ENCODE results near the gene GALNT5. TPM values are rescaled to one million over a fixed set of nuclear protein-coding genes. Genes with fewer than 3 reads are reported as not detected.
"Not testable (repeated sequence)": the region's sequence is repeated elsewhere in the genome, so short reads cannot be mapped to it uniquely, and the experiment has no call there.

Gene GALNT5
- total and polyA plus RNA-seq, 3 experiments from 2014 or later, result not detected

- Histone ChIP-seq H3K9me3 (ENCODE audit: low read length) (no peaks in the 10 kb centered on the region), H3K36me3 (ENCODE audit: insufficient read depth, low read length) (no peaks in the 10 kb centered on the region), H3K27ac (ENCODE audit: low read depth, low read length) (no peak overlapping the region), H3K4me1 (ENCODE audit: insufficient read depth, low read length) (peaks cover 44% of the 10 kb centered on the region), H3K27me3 (ENCODE audit: insufficient read depth, low read length, poor library complexity, severe bottlenecking) (no peaks in the 10 kb centered on the region), H3K4me3 (ENCODE audit: low read length) (peak overlapping the region; percentile 12)
- ChIA-PET POLR2A (interaction anchor here (0.6 to 1.0 kb wide), 3 partner anchors 105 to 566 kb away, joined by 4 to 6 read pairs (median 5); partner anchors contain the start of gene CYTIP), CTCF (interaction anchor here (0.6 to 6.1 kb wide), 33 partner anchors 10 to 251 kb away, joined by 3 to 73 read pairs (median 4); partner anchors contain the start of genes CYTIP and ERMN)
- Mint-ChIP-seq H3K4me3 (peak overlapping the region in 5 of 7 donors; percentile 22 to 82 (median 68)), H3K36me3 (peaks cover 7 to 10% (median 7%) of the 10 kb centered on the region in 3 donors), H3K4me1 (peaks cover 45 to 79% (median 64%) of the 10 kb centered on the region in 3 donors), H3K9me3 (peaks cover 0 to 2% (median 0%) of the 10 kb centered on the region in 5 donors), H3K27me3 (no peaks in the 10 kb centered on the region), H3K27ac (peak overlapping the region in 7 of 8 donors; percentile 18 to 75 (median 59))
- DNase-seq, result peak; percentile 16 to 50 (median 39)
These were observed 78.9 kb downstream of the GALNT5 start for GRCh38 chr2:157336137-157337010.

GRCh38 chr2:157337978-157338377, 80.5 kb downstream of the GALNT5 start:
- H3K9me3 ChIP-seq (ENCODE audit: low read length), result no peaks in the 10 kb centered on the region
- ChIA-PET POLR2A (no interaction called here), CTCF (interaction anchor here (1.2 to 6.1 kb wide), 9 partner anchors 9 to 144 kb away, joined by 3 to 73 read pairs (median 8); partner anchors contain the start of gene ERMN)
- peaks cover 1 to 16% (median 10%) of the 10 kb centered on the region in 5 donors for H3K9me3 Mint-ChIP-seq
- no peak overlapping the region for H3K4me3 Mint-ChIP-seq
- H3K4me3 ChIP-seq (ENCODE audit: low read length), result no peak overlapping the region
- no peak overlapping the region for H3K27ac ChIP-seq (ENCODE audit: low read depth, low read length)
- H3K36me3 ChIP-seq (ENCODE audit: insufficient read depth, low read length), result no peaks in the 10 kb centered on the region
- H3K4me1 ChIP-seq (ENCODE audit: insufficient read depth, low read length), result peaks cover 30% of the 10 kb centered on the region
- no peak overlapping the region for H3K27ac Mint-ChIP-seq
- peaks cover 32 to 63% (median 48%) of the 10 kb centered on the region in 3 donors for H3K4me1 Mint-ChIP-seq
- no peak for DNase-seq
- peaks cover 16 to 26% (median 22%) of the 10 kb centered on the region in 3 donors for H3K36me3 Mint-ChIP-seq
- no peaks in the 10 kb centered on the region for H3K27me3 Mint-ChIP-seq
- no peaks in the 10 kb centered on the region for H3K27me3 ChIP-seq (ENCODE audit: insufficient read depth, low read length, poor library complexity, severe bottlenecking)

GRCh38 chr2:157339965-157340655, 82.6 kb downstream of the GALNT5 start:
- Histone ChIP-seq H3K9me3 (ENCODE audit: low read length) (no peaks in the 10 kb centered on the region), H3K27me3 (ENCODE audit: insufficient read depth, low read length, poor library complexity, severe bottlenecking) (no peaks in the 10 kb centered on the region), H3K4me3 (ENCODE audit: low read length) (no peak overlapping the region), H3K36me3 (ENCODE audit: insufficient read depth, low read length) (no peaks in the 10 kb centered on the region), H3K27ac (ENCODE audit: low read depth, low read length) (no peak overlapping the region), H3K4me1 (ENCODE audit: insufficient read depth, low read length) (peaks cover 17% of the 10 kb centered on the region)
- DNase-seq, result no peak
- ChIA-PET POLR2A (no interaction called here), CTCF (interaction anchor here (0.9 to 6.1 kb wide), 3 partner anchors 8 to 537 kb away, joined by 3 to 73 read pairs (median 5); partner anchors contain the start of genes ACVR1 and ERMN)
- Mint-ChIP-seq H3K4me1 (peaks cover 19 to 41% (median 27%) of the 10 kb centered on the region in 3 donors), H3K27me3 (peaks cover 0 to 2% of the 10 kb centered on the region in 2 donors), H3K4me3 (no peak overlapping the region), H3K36me3 (peaks cover 30 to 47% (median 38%) of the 10 kb centered on the region in 3 donors), H3K27ac (no peak overlapping the region), H3K9me3 (peaks cover 16 to 35% (median 30%) of the 10 kb centered on the region in 5 donors)

GRCh38 chr2:157341381-157341780, 83.9 kb downstream of the GALNT5 start:
- CTCF ChIA-PET, result interaction anchor here (1.0 to 1.3 kb wide), 2 partner anchors 9 to 14 kb away, joined by 3 read pairs; no protein-coding TSS in a partner anchor
- H3K27ac ChIP-seq (ENCODE audit: low read depth, low read length); DNase-seq; H3K27me3 ChIP-seq (ENCODE audit: insufficient read depth, low read length, poor library complexity, severe bottlenecking); POLR2A ChIA-PET; H3K4me3 ChIP-seq (ENCODE audit: low read length); H3K36me3 ChIP-seq (ENCODE audit: insufficient read depth, low read length); H3K9me3 ChIP-seq (ENCODE audit: low read length); H3K27me3 Mint-ChIP-seq; H3K4me3 Mint-ChIP-seq; H3K4me1 ChIP-seq (ENCODE audit: insufficient read depth, low read length): not testable (repeated sequence)
- H3K4me1 Mint-ChIP-seq, result peaks cover 10 to 29% (median 19%) of the 10 kb centered on the region in 3 donors
- H3K27ac Mint-ChIP-seq, result peak overlapping the region in 1 of 8 donors; percentile 13
- peaks cover 34 to 58% (median 42%) of the 10 kb centered on the region in 3 donors for H3K36me3 Mint-ChIP-seq
- H3K9me3 Mint-ChIP-seq, result peaks cover 16 to 40% (median 33%) of the 10 kb centered on the region in 5 donors

- POLR2A ChIA-PET, result no interaction called here
- peaks cover 16 to 40% (median 33%) of the 10 kb centered on the region in 5 donors for H3K9me3 Mint-ChIP-seq
- no peak overlapping the region for H3K4me3 ChIP-seq (ENCODE audit: low read length)
These were observed 88.3 kb downstream of the GALNT5 start for GRCh38 chr2:157345647-157346389.

GRCh38 chr2:157348291-157348921, 90.9 kb downstream of the GALNT5 start:
- POLR2A ChIA-PET, result no interaction called here
- no peak overlapping the region for H3K4me3 Mint-ChIP-seq

More at GRCh38 chr2:157345647-157346389, 88.3 kb downstream of the GALNT5 start:
- H3K36me3 ChIP-seq (ENCODE audit: insufficient read depth, low read length), result no peaks in the 10 kb centered on the region
- Mint-ChIP-seq H3K27ac (no peak overlapping the region), H3K36me3 (peaks cover 36 to 57% (median 40%) of the 10 kb centered on the region in 3 donors), H3K4me1 (peaks cover 16 to 29% (median 26%) of the 10 kb centered on the region in 3 donors), H3K4me3 (no peak overlapping the region), H3K27me3 (peaks cover 0 to 2% of the 10 kb centered on the region in 2 donors)
- CTCF ChIA-PET, result interaction anchor here (0.9 to 2.7 kb wide), 4 partner anchors 10 to 58 kb away, joined by 3 to 24 read pairs (median 5); partner anchors contain the start of gene ERMN
- H3K27ac ChIP-seq (ENCODE audit: low read depth, low read length), result no peak overlapping the region
- H3K27me3 ChIP-seq (ENCODE audit: insufficient read depth, low read length, poor library complexity, severe bottlenecking), result no peaks in the 10 kb centered on the region
- DNase-seq, result no peak
- no peaks in the 10 kb centered on the region for H3K9me3 ChIP-seq (ENCODE audit: low read length)
- H3K4me1 ChIP-seq (ENCODE audit: insufficient read depth, low read length), result no peaks in the 10 kb centered on the region

More at GRCh38 chr2:157348291-157348921, 90.9 kb downstream of the GALNT5 start:
- Mint-ChIP-seq H3K36me3 (peaks cover 17 to 34% (median 22%) of the 10 kb centered on the region in 3 donors), H3K27me3 (peaks cover 0 to 2% of the 10 kb centered on the region in 2 donors), H3K4me1 (peaks cover 17 to 36% (median 33%) of the 10 kb centered on the region in 3 donors), H3K9me3 (peaks cover 12 to 22% (median 19%) of the 10 kb centered on the region in 5 donors), H3K27ac (peak overlapping the region in 3 of 8 donors; percentile 2 to 42 (median 38))
- Histone ChIP-seq H3K4me1 (ENCODE audit: insufficient read depth, low read length) (no peaks in the 10 kb centered on the region), H3K27ac (ENCODE audit: low read depth, low read length) (no peak overlapping the region), H3K27me3 (ENCODE audit: insufficient read depth, low read length, poor library complexity, severe bottlenecking) (no peaks in the 10 kb centered on the region), H3K4me3 (ENCODE audit: low read length) (no peak overlapping the region), H3K36me3 (ENCODE audit: insufficient read depth, low read length) (no peaks in the 10 kb centered on the region), H3K9me3 (ENCODE audit: low read length) (no peaks in the 10 kb centered on the region)
- CTCF ChIA-PET, result interaction anchor here (2.5 kb wide), 1 partner anchor 12 kb away, joined by 9 read pairs; no protein-coding TSS in a partner anchor
- DNase-seq, result no peak

All from CD8-positive, alpha-beta memory T cell (primary cell).